Measurements from ENCODE around the gene PHEX.

The PHEX gene

DNA sequence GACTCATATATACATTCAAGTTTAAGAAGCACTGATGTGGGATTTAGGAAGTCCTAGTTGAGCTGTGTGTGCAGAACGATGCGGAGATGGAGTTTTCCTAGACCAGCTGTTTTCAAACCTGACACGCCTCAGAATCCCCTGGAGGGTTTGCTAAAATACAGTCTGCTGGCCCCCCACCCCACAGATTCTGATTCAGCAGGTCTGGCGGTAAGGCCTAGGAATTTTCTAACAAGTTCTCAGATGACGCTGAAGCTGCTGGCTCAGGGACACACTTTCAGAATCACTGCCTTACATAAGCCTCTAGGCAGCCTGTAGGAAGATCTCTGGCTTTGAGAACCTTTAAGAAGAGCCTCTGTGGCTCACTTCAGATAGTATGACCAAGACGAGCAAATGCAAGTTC lies 73.1 kb downstream of the PHEX start:
- DNase-seq (ENCODE audit: low spot score) (no peak), FAIRE-seq (no peak)

DNA sequence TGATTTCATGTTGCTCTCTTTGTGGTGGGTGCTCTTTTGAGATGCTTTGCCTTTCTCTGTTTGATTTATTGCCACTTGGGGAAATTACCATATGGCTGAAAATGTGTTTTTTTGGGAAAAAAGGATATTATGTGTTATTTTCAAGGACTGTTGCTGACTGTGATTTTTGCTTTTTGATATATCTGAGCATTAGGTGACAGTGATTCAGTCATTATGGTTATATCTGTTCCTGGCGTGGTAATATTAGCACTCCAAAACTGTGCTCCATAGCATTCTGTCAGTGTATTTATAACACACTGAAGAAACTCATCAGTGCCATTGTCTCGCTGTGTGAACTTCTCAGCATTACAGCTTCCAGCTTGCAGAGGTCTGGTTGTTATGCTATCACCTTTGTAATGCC lies 73.8 kb downstream of the PHEX start:
- no peak for FAIRE-seq
- no peak for DNase-seq (ENCODE audit: low spot score)

DNA sequence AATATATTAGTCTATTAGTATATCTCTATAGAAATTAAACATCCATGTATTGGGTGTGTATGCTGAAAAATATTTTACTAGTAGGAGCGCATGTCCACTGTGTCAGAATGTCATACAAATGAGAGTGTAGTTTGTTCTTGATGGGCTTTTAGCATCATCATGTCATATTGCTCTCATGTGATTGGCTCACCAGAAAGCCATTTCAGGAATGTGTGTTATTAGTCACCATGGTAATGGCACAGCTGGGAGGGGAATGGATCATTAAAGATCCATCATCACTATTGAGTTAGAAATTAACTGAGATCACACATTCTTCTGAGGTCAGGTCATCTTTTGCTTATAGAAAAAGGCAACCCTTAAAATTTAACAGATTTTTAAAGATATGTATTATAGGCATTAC lies 77.3 kb downstream of the PHEX start:
- peak; percentile 99 for FAIRE-seq
- peak; percentile 88 for DNase-seq (ENCODE audit: low spot score)

DNA sequence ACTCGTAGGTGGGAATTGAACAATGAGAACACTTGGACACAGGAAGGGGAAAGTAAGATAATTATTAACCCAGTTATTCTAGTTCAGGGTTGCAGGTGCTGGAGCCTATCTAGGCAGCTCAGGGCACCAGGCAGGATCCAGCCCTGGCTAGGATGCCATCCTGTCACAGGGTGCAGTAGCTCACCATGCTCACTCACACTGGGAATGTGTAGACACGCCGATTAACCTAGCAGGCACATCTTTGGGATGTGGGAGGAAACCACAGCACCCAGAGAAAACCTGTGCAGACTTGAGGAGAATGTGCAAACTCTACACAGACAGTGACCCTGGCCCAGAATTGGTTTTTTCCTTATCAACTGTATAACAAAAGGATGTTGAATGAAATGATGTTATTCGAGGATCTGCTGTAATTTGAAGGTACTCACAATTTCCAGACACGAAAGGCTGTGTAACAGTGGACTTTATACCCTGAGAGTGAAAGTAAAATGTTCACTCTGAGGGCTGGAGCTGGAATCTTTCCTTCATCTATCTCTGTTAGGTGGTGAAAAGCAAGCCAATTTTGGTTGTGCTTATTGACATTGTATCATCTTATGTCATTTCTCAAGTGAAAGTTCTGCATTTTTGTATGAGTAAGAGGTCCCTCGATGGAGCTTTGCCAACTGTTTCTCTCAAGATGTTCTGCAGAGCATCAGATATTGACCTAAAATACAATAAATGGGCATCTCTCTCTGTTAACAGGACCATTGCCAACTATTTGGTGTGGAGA lies 78.8 kb downstream of the PHEX start:
- DNase-seq (ENCODE audit: low spot score), result peak; percentile 47
- peak; percentile 64 for FAIRE-seq

DNA sequence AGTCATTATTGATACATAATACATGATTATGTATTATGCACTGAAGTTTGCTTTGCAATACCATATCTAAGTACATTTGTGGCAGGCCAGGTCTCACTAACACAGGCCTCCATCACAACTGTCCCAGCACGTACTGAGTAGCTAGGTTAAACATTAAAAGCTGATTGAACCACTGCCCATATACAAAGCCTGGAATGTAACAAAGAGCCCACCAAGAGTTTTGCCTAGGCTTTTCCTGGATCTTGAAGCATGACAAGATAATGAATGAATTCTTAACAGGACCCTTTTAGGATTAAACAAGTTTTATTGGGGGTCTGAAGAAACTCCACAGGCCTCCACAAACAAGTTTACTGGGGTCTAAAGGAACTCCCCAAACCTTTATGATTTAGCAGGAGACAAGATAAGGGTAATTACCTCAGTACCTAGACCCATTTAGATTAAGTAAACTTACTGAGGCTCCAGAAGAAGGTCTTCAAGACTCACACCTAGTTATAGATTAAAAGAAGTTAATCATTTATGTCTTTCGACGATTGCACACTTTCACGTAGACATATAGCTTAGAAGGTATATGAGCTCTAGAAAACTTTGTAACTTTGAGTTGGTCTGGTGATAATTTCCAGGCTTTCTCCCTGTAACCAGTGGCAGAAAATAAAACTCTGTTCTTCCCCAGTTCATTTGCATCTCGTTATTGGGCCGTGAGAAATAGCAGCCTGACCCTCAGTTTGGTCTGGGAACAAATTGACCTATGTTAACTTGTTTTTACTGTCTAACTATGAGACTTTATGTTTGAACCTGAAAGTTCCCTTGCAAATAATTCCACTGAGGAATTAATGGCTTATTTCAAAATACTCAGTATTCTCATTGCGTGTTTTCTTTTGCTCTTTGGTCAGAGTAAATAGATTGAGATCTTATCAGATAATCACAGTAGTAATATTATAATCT lies 84.8 kb downstream of the PHEX start:
- FAIRE-seq (peak; percentile 95), DNase-seq (ENCODE audit: low spot score) (peak; percentile 54)

DNA sequence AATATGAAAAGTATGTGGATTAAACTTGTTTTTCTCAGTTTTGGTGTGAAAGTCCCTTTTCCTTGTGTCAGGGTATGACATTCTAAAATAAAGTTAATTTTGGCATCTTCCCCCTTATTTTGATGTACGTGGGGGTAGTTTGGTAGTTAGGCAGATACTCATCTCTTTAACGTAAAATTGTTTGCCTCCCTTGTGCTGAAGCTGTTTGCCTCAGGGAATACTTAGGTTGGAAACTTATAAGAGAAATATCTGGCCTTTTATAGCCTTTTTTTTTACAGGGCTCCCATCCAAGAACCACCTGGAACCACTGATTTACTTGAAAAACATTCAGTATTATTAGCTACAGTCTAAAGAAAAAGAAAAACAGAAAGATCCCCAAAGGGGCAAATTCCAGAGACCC lies 85.5 kb downstream of the PHEX start:
- FAIRE-seq (no peak), DNase-seq (ENCODE audit: low spot score) (no peak)

DNA sequence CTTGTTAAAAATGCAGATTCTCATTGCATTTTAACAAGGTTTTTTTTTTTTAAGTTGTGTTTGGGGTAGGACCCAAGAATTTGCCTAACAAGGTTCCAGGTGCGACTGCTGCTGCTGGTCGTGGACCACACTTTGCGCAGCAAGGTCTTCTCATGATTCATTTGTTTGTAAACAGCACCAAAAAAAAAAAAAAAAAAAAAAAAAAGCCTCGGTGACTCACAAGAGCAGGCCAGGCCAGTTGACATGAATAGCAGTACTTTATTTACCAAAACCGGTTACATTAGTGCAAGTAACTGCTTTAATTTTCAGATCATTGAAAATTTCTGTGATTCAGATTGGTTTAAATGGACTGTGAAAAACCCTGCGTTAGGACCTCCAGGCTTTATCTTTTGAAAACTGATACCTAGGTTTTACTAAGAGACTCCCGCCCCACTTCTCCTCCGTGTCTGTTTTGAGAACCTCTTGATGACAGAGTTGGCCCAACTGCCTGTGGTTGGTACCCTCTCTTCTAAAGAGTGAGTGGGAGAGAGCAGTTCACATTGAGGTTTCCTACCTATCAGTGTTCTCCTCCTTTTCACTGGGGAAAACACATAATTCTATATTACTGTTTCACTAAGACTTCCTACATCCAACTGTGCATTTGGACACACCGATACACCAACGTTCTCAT lies 86.2 kb downstream of the PHEX start:
- FAIRE-seq (no peak), DNase-seq (ENCODE audit: low spot score) (no peak)

DNA sequence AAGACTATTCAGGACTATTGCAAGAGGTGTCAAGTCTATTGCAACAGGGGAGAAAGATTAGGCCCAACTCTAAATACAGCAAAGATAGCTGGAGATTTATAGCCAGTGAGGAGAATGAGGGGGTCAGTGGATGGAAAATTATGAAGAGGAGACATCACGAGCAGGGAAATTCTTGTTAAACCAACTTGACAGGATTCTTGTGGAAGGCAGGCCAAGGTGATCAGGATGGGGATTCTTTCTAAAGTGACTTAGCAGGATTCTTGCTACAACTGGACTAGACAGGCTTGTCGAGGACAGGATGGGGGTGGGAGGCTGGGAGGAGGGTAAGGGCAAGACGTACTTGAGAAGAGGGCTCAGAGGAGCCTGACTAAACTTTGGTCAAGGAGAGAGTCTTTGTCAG lies 89.0 kb downstream of the PHEX start:
- DNase-seq (ENCODE audit: low spot score) (no peak), FAIRE-seq (no peak)

DNA sequence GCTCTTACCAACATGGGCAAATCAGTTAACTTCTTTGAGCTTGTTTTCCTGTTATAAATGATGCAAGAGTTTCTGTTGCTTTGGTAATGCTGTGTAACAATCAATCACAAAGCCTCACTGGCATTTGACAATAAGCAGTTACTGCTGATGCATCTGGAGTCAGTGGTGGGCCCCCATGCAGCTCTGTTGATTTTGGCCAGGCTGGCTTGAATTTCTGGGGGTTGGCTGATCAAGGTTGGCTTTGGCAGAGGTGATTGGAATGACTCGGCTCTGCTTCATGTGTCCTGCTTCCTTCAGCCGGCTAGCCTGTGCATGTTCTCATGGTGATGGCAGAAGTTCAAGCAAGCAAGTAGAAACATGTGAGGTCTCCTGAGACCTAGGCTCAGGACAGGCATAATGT lies 90.4 kb downstream of the PHEX start:
- DNase-seq (ENCODE audit: low spot score), result peak; percentile 59
- peak; percentile 48 for FAIRE-seq

DNA sequence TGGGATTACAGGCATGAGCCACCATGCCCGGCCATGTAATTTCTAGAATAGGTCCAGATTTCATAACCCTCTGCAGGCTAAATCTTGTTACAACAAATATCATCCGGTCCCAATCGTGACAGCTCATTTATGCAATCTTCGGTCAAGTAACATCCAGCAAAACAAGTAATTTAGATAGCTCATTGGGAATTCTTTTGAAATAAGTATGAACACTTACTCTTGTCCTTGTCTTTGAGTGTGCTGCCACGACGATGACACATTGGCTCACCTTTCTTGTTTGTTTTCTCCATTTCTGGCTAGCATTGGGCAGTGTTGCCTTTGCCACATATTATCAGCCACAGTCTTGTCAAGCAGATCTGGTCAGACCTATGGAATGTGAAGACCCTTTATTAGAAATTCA lies 92.0 kb downstream of the PHEX start:
- DNase-seq (ENCODE audit: low spot score) (peak; percentile 30), FAIRE-seq (no peak)

DNA sequence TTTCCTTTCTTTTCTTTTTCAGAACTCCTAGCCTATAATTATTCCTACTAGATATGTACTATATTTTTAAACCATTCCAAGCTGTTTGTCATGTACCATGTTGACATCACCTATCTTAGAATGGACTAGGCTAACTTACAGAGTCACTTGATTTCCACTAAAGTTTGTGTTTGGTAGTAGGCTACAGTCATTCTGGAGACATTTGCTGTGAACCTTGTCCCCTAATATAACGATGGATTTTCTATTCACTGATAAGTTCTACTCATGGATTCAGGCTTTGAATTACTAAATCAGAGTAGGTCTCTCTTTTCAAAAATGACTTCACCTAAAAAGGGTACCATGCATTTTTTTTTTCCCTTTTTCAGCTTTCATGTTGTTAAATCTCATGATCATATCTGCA lies 93.4 kb downstream of the PHEX start:
- DNase-seq (ENCODE audit: low spot score), result no peak
- FAIRE-seq, result no peak

DNA sequence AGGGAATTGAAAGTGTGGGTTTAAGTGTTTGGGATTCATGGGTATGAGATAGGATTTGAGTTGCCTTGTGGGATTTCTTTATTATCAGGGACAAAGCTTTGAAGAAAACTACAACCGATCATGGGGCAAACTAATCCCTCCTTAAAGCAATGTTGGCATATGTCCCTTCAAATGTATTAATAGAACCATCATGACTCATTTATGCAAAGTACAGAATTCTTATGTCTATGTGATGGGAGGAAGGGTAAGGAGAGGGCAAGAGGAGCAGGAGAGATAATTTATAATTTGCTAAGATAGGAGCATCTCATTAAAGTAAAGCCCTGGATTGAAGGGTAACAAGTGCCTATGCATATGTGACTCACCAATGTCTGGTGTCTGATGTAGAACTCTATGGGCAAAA lies 94.2 kb downstream of the PHEX start:
- FAIRE-seq (no peak), DNase-seq (ENCODE audit: low spot score) (no peak)

DNA sequence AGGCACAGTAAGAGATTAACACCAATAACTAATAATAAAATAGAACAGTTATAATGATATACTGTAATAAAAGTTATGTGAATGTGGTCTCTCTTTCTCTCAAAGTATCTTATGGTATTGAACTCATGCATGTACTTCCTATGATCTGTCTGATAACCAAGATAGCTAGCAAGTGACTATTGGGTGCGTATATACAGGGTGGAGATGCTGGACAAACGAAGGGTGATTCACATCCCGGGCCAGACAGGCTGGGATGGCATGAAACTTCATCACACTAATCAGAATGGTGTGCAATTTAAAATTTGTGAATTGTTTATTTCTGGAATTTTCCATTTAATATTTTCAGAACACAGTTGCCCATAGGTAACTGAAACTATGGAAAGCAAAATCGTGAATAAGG lies 96.8 kb downstream of the PHEX start:
- no peak for DNase-seq (ENCODE audit: low spot score)
- FAIRE-seq, result no peak

DNA sequence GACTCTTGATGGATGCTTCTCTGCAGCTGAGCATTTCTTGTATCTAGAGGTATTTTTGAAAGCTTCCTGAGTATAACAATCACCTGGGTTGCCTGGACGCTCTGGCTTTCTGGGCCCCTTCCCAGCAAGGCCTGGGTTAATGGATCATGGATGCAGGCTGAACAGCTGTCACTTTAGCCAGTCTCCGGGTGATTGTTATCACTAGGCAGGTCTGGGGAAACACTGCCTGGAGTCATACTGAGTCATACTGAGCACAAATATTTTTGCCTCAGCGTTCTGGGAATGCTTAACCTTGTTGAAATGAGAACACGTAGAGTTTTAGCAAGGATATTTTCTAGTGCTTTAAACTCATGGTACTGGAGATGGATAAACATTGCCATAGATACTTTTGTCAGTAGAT lies 102.6 kb downstream of the PHEX start:
- DNase-seq (ENCODE audit: low spot score) (peak; percentile 84), FAIRE-seq (peak; percentile 95)

DNA sequence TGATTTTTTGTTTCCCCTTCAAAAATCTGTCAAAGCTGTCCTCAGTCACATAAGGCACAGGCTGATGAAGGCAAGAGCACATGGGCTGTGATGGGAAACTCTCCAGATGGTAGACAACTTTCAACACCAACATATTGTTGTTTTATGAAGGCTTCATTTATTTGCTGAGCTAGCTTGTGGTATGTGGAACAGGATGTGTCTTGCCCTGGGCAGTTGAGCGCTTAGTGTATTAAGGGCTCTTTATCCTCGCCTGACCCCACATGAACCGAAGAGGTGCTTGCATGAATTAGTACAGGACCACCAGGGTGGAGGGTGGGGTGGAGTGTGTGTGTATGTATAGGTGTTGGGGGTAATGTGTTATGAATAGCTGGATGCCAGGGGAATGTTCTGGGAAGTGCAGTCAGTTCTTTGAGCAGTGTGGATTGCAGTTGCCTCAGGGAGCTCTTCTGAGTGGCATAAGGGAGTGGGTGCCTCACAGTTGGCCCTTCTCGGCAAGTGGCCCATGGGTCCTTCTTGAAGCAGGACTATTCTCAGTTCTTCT lies 103.1 kb downstream of the PHEX start:
- no peak for FAIRE-seq
- DNase-seq (ENCODE audit: low spot score), result peak; percentile 79

DNA sequence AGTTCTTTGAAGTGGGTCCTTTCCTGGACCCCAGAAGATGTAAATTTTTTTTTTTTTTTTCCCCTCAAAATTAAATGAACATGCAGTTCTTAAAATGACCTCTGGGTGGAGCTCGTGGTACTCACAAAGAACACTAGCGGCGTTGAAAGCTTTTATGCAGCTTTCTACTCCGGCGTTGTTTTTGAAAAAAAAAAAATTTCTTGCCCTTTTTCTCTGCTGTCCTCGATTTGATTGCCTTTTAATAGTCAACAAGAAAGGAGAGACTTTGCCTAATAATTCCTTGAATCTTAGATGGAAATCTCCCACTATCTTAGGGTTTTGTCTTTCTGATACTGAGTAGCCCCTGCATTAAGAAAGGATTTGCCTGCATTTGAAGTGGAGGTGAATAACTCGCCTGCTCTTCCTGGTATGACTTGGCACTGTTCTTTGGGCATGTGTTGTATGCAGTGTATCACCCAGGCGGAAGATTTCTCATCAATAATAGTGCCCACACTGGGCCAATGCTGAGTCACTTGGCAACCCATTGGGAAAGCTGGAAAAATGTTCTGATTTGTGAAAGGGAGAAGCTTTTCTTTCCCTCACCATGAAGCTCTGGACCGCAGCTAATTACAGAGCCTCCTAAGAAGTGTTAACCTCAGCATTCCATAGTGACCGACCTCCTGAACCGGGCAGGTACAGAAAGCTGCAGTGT lies 104.0 kb downstream of the PHEX start:
- peak; percentile 80 for DNase-seq (ENCODE audit: low spot score)
- peak; percentile 90 for FAIRE-seq

DNA sequence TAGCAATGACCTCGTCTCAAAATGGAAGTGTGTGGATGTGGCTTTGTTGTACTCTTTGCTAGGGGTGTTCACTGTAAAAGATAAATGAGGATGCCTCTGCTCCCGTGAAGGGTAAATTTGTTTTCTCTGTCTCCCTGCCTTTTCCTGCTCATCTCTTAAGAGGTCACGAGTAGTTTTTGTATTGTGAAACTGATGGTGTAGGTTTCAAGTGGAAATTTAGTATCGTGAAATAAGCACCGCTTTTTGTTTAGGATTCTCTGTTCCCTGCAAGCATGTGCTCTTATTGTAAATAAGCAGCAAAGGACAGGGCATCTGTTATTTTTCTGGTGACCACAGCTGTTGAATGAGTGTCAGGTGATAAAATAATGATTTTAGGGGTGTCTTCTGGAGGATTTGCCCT lies 104.6 kb downstream of the PHEX start:
- FAIRE-seq (no peak), DNase-seq (ENCODE audit: low spot score) (no peak)

DNA sequence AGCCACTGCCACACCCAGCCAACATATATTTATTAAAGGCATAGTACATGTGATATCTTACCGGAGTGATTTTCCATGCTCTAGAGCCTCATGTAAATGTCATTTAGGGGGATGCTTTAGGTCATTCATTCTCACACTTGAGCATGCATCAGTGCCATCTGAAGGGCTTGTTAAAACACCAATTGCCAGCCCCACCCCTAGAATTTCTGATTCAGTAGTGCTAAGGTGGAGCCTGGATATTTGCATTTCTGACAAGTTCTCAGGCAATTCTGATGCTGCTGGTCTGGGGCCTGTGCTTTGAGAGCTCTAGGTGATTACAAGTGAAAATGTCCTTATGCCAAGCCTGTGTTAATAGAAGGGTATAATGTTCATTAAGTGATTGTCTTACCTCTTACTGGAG lies 107.7 kb downstream of the PHEX start:
- DNase-seq (ENCODE audit: low spot score), result no peak

DNA sequence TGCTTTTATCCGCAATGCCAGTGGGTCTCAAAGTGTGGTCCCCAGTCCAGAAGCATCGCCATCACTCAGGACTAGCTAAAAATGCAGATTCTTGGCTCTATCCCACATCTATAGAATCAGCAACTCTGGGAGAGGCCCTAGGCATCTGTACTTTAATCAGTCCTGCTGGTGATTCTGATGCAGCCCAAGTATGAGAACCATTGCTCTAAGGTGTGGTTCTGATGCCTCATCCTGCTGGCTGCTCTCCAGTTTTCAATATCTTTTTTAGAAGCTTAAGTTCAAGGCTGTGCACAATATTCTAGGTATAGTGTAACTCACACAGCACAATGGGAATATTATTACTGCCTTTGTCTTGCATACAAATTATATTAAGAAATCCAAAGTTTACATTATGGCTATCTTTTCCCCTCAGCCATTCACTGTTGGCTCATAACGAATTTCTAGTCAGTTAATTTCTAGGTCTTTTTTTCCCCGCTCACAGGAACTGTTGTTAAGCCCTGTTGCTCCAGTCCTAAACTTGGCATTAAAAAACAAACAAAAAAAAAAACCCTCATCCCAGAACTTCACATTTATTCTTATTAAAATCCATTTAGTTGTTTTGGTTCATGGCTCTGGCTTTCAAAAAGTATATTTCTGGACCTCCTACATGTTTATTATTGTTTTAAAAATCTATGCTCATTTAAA lies 109.1 kb downstream of the PHEX start:
- no peak for DNase-seq (ENCODE audit: low spot score)
- no peak for FAIRE-seq

More for the DNA sequence above, 107.7 kb downstream of the PHEX start:
- no peak for FAIRE-seq

DNA sequence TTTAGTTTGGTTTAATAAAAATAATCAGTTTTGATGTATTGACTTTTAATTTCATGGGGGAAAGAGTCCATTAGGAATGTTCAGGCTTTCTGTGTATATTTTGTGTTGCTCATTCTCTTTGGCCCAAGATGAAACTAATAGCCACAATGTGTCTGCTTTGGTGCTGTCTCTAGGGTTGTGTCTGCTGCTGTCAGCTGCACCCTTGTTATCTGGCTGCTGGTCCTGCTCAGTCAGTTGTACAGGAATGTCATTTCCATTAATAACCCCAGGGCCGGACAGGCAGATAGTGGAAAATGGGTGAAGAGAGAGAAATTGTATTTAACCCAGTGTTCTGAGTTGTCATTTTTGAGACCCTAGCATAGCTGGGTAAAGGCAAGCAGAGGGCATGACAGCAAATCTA lies 115.1 kb downstream of the PHEX start:
- DNase-seq (ENCODE audit: low spot score) (no peak), FAIRE-seq (no peak)

DNA sequence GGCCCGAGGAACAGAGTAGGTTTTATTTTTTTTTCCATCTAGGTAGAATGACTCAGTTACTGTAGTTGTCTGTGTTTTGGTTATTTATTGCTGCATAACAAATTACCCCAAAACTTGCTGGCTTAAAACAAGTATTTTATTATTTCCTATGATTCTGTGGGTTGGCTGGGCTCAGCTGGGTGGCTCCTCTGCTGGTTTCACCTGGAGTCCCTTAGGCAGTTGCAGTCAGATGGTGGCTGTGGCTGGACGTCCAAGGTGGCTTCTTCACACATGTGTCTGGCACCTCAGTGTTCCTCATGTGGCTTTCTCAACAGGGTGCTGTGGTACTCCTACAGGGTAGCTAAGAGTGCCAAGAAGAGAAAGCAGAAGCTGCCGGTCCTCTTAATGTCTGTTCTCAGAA lies 115.8 kb downstream of the PHEX start:
- DNase-seq (ENCODE audit: low spot score) (no peak), FAIRE-seq (no peak)

Measured in RCC 7860 (cell line).